DOHH2 (cell line): ENCODE data around the gene SPHK1.

Experiments
- H3F3A ChIP-seq: fragments of 200-600 bp; sonication (generic), shearing (Covaris generic); 2 replicates; pipeline ENCODE4 v1.6.0; 2016; ENCODE audit warnings: antibody characterized with exemption, mild to moderate bottlenecking; ENCODE audit not compliant: control insufficient read depth, insufficient read depth
- H3K27ac ChIP-seq: fragments of 200-600 bp; sonication (generic); 2 replicates; pipeline ENCODE4 v1.5.1; 2014; ENCODE audit warnings: low read depth, mild to moderate bottlenecking, low read length, moderate library complexity
- H3K27me3 ChIP-seq: fragments of 200-600 bp; sonication (generic); 2 replicates; pipeline ENCODE4 v1.6.1; 2014; ENCODE audit warnings: mild to moderate bottlenecking, low read length, mixed read lengths; ENCODE audit not compliant: control insufficient read depth
- H3K36me3 ChIP-seq: fragments of 200-600 bp; sonication (generic); 2 replicates; pipeline ENCODE4 v1.6.1; 2014; ENCODE audit warnings: mild to moderate bottlenecking, low read length, moderate library complexity, mixed read lengths; ENCODE audit not compliant: control insufficient read depth
- H3K4me1 ChIP-seq: fragments of 200-600 bp; sonication (generic); 2 replicates; pipeline ENCODE4 v1.6.1; 2014; ENCODE audit warnings: mild to moderate bottlenecking, low read length, mixed read lengths; ENCODE audit not compliant: control insufficient read depth
- H3K4me2 ChIP-seq: fragments of 200-600 bp; sonication (generic); 2 replicates; pipeline ENCODE4 v1.6.0; 2014; ENCODE audit warnings: mild to moderate bottlenecking, low read length, moderate library complexity
- H3K4me3 ChIP-seq: fragments of 200-600 bp; sonication (generic); 2 replicates; pipeline ENCODE4 v1.5.1; 2014; ENCODE audit warnings: mild to moderate bottlenecking, low read length, mixed read lengths
- H3K79me2 ChIP-seq: fragments of 200-600 bp; sonication (generic); 2 replicates; pipeline ENCODE4 v1.6.1; 2014; ENCODE audit warnings: mild to moderate bottlenecking, low read length, mixed read lengths; ENCODE audit not compliant: control insufficient read depth
- H3K9me2 ChIP-seq: fragments of 200-600 bp; sonication (generic); replicated peaks from 2 replicates; pipeline ENCODE4 v1.6.1; 2014; ENCODE audit warnings: mild to moderate bottlenecking, low read length, mixed read lengths; ENCODE audit not compliant: control insufficient read depth
- H3K9me3 ChIP-seq: fragments of 200-600 bp; sonication (generic); 2 replicates; pipeline ENCODE4 v1.6.1; 2014; ENCODE audit warnings: antibody characterized with exemption, low read length, mixed read lengths; ENCODE audit not compliant: control insufficient read depth, insufficient read depth
- H4K20me1 ChIP-seq: fragments of 200-600 bp; sonication (generic); 2 replicates; pipeline ENCODE4 v1.6.0; 2014; ENCODE audit warnings: low read depth, mild to moderate bottlenecking, antibody characterized with exemption, low read length, moderate library complexity; ENCODE audit not compliant: control insufficient read depth, insufficient read depth
- CTCF ChIP-seq: fragments of 200-600 bp; sonication (generic); IDR thresholded peaks from one replicate; pipeline ENCODE4 v1.5.1; 2014; ENCODE audit warnings: antibody characterized with exemption, mild to moderate bottlenecking, low read depth, low read length; ENCODE audit not compliant: poor library complexity, severe bottlenecking
- EZH2phosphoT487 ChIP-seq: fragments of 200-600 bp; sonication (generic); IDR thresholded peaks from 2 replicates; pipeline ENCODE4 v1.6.1; 2017; ENCODE audit warnings: borderline replicate concordance, mild to moderate bottlenecking, antibody characterized with exemption, low read length, moderate library complexity, mixed read lengths

SPHK1 gene

GRCh38 chr17:76415786-76416185 lies 31.4 kb downstream of the SPHK1 start:
- H4K20me1 ChIP-seq: no peaks in the 10 kb centered on the region
- H3K9me3 ChIP-seq: no peaks in the 10 kb centered on the region
- TF ChIP-seq CTCF (no peak), EZH2phosphoT487 (no peak)
- no peaks in the 10 kb centered on the region for H3K9me2 ChIP-seq
- H3K36me3 ChIP-seq: peaks cover 24% of the 10 kb centered on the region
- no peak overlapping the region for H3K4me3 ChIP-seq
- peaks cover 88% of the 10 kb centered on the region for H3K79me2 ChIP-seq
- H3K27me3 ChIP-seq: no peaks in the 10 kb centered on the region
- H3K4me2 ChIP-seq: no peak overlapping the region
- peaks cover 14% of the 10 kb centered on the region for H3F3A ChIP-seq
- peaks cover 51% of the 10 kb centered on the region for H3K4me1 ChIP-seq
- H3K27ac ChIP-seq: no peak overlapping the region

GRCh38 chr17:76416457-76416856 lies 32.0 kb downstream of the SPHK1 start:
- H3K4me2 ChIP-seq: no peak overlapping the region
- peaks cover 90% of the 10 kb centered on the region for H3K79me2 ChIP-seq
- no peaks in the 10 kb centered on the region for H4K20me1 ChIP-seq
- H3K4me1 ChIP-seq: peaks cover 52% of the 10 kb centered on the region
- H3F3A ChIP-seq: peaks cover 15% of the 10 kb centered on the region
- no peak overlapping the region for H3K27ac ChIP-seq
- no peak for TF ChIP-seq EZH2phosphoT487
- H3K9me3 ChIP-seq: no peaks in the 10 kb centered on the region
- no peak overlapping the region for H3K4me3 ChIP-seq
- H3K27me3 ChIP-seq: no peaks in the 10 kb centered on the region
- H3K36me3 ChIP-seq: peaks cover 24% of the 10 kb centered on the region
- H3K9me2 ChIP-seq: no peaks in the 10 kb centered on the region

GRCh38 chr17:76416899-76417298 lies 32.5 kb downstream of the SPHK1 start:
- Histone ChIP-seq H3K36me3 (peaks cover 23% of the 10 kb centered on the region), H3K27ac (peak overlapping the region; percentile 79), H3K4me3 (no peak overlapping the region), H4K20me1 (no peaks in the 10 kb centered on the region), H3K4me1 (peaks cover 56% of the 10 kb centered on the region), H3K9me2 (no peaks in the 10 kb centered on the region), H3K4me2 (0 out of 2 replicates have a peak overlapping the region, but pooled peaks have one; percentile 84), H3F3A (peaks cover 15% of the 10 kb centered on the region), H3K27me3 (no peaks in the 10 kb centered on the region), H3K9me3 (no peaks in the 10 kb centered on the region), H3K79me2 (peaks cover 92% of the 10 kb centered on the region)
- TF ChIP-seq EZH2phosphoT487 (no peak), CTCF (no peak)

- TF ChIP-seq CTCF: no peak
- Histone ChIP-seq H3K9me2 (no peaks in the 10 kb centered on the region), H3K9me3 (no peaks in the 10 kb centered on the region), H3K4me3 (peak overlapping the region; percentile 53), H3K36me3 (peaks cover 26% of the 10 kb centered on the region), H3K4me1 (peaks cover 64% of the 10 kb centered on the region), H3K27ac (peak overlapping the region; percentile 79), H3K4me2 (peak overlapping the region; percentile 84), H3K79me2 (peaks cover 94% of the 10 kb centered on the region), H3K27me3 (no peaks in the 10 kb centered on the region), H4K20me1 (no peaks in the 10 kb centered on the region), H3F3A (peaks cover 15% of the 10 kb centered on the region)
These were observed 33.2 kb downstream of the SPHK1 start for GRCh38 chr17:76417499-76418143.
